Testis (tissue), 2 donors: ENCODE data around the gene GALP.

ENCODE experiments used
- POLR2A ChIP-seq: fragments of 450-650 bp; IDR thresholded peaks from one replicate; pipeline ENCODE4 v1.6.1; 2017; ENCODE audit warnings: antibody characterized with exemption, mild to moderate bottlenecking, moderate library complexity
- TF ChIP-seq, protein P1 (sequence below), 3 experiments: fragments of 450-650 bp in 2 of 3; fragments of 200-600 bp in 1 of 3; sonication (generic) in 1 of 3; IDR thresholded peaks; one replicate each; pipeline ENCODE4 v1.5.1; 2016 to 2019; ENCODE audit warnings: antibody characterized with exemption in 3 of 3, mild to moderate bottlenecking in 2 of 3, moderate library complexity in 1 of 3

DNA sequence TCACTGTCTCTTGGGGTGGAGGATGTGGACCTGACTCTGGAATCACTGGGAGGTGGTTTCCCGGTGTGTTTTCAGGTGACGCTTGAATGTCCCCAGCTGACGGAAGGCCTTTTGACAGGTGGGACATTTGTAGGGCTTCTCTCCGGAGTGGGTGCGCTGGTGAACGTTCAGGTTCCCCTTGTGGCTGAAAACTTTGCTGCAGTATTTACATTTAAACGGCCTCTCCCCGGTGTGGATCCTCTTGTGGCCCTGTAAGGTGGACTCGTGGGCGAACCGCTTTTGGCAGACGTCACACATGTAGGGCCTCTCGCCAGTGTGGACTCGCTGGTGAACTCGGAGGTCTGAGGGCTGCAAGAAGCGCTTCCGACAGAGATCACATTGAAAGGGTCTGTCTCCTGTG is 14.0 kb downstream of the GALP start:
- TF ChIP-seq, protein P1, sequence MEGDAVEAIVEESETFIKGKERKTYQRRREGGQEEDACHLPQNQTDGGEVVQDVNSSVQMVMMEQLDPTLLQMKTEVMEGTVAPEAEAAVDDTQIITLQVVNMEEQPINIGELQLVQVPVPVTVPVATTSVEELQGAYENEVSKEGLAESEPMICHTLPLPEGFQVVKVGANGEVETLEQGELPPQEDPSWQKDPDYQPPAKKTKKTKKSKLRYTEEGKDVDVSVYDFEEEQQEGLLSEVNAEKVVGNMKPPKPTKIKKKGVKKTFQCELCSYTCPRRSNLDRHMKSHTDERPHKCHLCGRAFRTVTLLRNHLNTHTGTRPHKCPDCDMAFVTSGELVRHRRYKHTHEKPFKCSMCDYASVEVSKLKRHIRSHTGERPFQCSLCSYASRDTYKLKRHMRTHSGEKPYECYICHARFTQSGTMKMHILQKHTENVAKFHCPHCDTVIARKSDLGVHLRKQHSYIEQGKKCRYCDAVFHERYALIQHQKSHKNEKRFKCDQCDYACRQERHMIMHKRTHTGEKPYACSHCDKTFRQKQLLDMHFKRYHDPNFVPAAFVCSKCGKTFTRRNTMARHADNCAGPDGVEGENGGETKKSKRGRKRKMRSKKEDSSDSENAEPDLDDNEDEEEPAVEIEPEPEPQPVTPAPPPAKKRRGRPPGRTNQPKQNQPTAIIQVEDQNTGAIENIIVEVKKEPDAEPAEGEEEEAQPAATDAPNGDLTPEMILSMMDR (IDR thresholded peaks at IDR 0.05): no peak
- TF ChIP-seq POLR2A: no peak
